PC-9 (cell line): ENCODE data around the gene PCMTD2.

Source experiments
- CTCF ChIP-seq: fragments of 200-600 bp; sonication (generic); conservative IDR thresholded peaks from 2 replicates; pipeline ENCODE4 v1.6.1; 2017; ENCODE audit warnings: mixed run types, antibody characterized with exemption, mild to moderate bottlenecking, moderate library complexity
- EZH2 ChIP-seq: fragments of 200-600 bp; sonication (generic); IDR thresholded peaks from 2 replicates; pipeline ENCODE4 v1.8.0; 2017; ENCODE audit warnings: antibody characterized with exemption, low read depth

DNA sequence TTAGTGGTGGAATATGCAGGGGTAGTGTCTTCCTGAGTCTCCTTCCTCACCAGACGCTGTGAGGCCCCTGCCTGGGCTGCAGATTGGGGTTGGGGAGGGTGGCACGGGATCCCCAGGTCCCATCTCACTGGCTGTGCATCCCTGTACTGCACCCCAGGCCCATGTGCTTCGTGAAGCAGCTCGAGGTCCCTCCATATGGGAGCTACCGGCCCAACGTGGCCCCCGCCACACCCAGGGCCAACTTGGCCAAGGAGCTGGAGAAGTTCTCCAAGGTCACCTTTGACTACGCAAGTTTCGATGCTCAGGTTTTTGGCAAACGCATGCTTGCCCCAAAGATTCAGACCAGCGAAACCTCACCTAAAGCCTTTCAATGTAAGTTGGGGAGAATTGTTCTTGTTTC, 38.6 kb upstream of the PCMTD2 start:
- TF ChIP-seq CTCF (no peak), EZH2 (no peak)
